Gastroesophageal sphincter (tissue), 3 donors: ENCODE measurements around the gene ACSS3.

ENCODE experiments used
- CTCF ChIP-seq, 4 experiments: fragments of 200-600 bp in 2 of 4; fragments of 450-650 bp in 2 of 4; sonication (generic) in 1 of 4; IDR thresholded peaks; one replicate each; pipeline ENCODE4 v1.5.1; 2017 to 2019; ENCODE audit warnings: antibody characterized with exemption in 4 of 4, mild to moderate bottlenecking in 2 of 4, moderate library complexity in 2 of 4
- EP300 ChIP-seq: sonication (generic); formaldehyde crosslinking; IDR thresholded peaks from one replicate; pipeline ENCODE4 v1.6.1; 2017; ENCODE audit warnings: antibody characterized with exemption, mild to moderate bottlenecking
- POLR2A ChIP-seq, 2 donors: fragments of 450-650 bp; IDR thresholded peaks; one replicate each; pipeline ENCODE4 v1.6.1; 2017; ENCODE audit warnings: antibody characterized with exemption in 2 of 2, mild to moderate bottlenecking in 2 of 2, moderate library complexity in 1 of 2
- POLR2AphosphoS5 ChIP-seq: sonication (generic); formaldehyde crosslinking; IDR thresholded peaks from one replicate; pipeline ENCODE4 v1.6.1; 2017; ENCODE audit warnings: antibody characterized with exemption

- TF ChIP-seq CTCF (IDR thresholded peaks at IDR 0.05) (no peak), POLR2A (IDR thresholded peaks at IDR 0.05) (no peak), EP300 (no peak), POLR2AphosphoS5 (no peak)
These were observed 69.5 kb downstream of the ACSS3 start for GRCh38 chr12:81147292-81147919.
